Measurements from ENCODE around the gene CCDC148.

The CCDC148 gene
- 0 to 2.4 (median 0) reads per million in 17 experiments for total RNA-seq

GRCh38 chr2:158456309-158457066 lies at the start of gene CCDC148, which contains the start of gene PKP4:
TSS of gene CCDC148 (minus strand) at chr2:158456753. CDS start at chr2:158456439, 314 bp downstream.
TSS of gene PKP4 (plus strand) at chr2:158456952. CDS start at chr2:158533185, 76,233 bp downstream.
- peak; percentile 92 to 96 (median 95) for DNase-seq

GRCh38 chr2:158505448-158505934 lies 48.9 kb upstream of the CCDC148 start:
- DNase-seq = no peak

GRCh38 chr2:158504088-158504487 lies 47.5 kb upstream of the CCDC148 start:
- no peak for DNase-seq

- DNase-seq = no peak
Observed at GRCh38 chr2:158502974-158503373, 46.4 kb upstream of the CCDC148 start.

GRCh38 chr2:158501301-158501700 lies 44.7 kb upstream of the CCDC148 start:
- DNase-seq = no peak

GRCh38 chr2:158500333-158500732 lies 43.8 kb upstream of the CCDC148 start:
- no peak for DNase-seq

- DNase-seq = no peak
Observed at GRCh38 chr2:158499383-158499782, 42.8 kb upstream of the CCDC148 start.

GRCh38 chr2:158498749-158499136 lies 42.2 kb upstream of the CCDC148 start:
- no peak for DNase-seq

- no peak for DNase-seq
Observed at GRCh38 chr2:158498043-158498748, 41.6 kb upstream of the CCDC148 start.

- DNase-seq = no peak
Observed at GRCh38 chr2:158497486-158497885, 40.9 kb upstream of the CCDC148 start.

GRCh38 chr2:158496986-158497385 lies 40.4 kb upstream of the CCDC148 start:
- DNase-seq = no peak

GRCh38 chr2:158495175-158495574 lies 38.6 kb upstream of the CCDC148 start:
- no peak for DNase-seq

GRCh38 chr2:158493458-158493857 lies 36.9 kb upstream of the CCDC148 start:
- DNase-seq = no peak

- DNase-seq = no peak
Observed at GRCh38 chr2:158491072-158491471, 34.5 kb upstream of the CCDC148 start.

GRCh38 chr2:158489366-158490112 lies 33.0 kb upstream of the CCDC148 start:
- peak in 2 of 4 experiments; percentile 9 to 10 for DNase-seq

GRCh38 chr2:158488442-158489216 lies 32.1 kb upstream of the CCDC148 start:
- DNase-seq = no peak

- no peak for DNase-seq
Observed at GRCh38 chr2:158487419-158487818, 30.9 kb upstream of the CCDC148 start.

- peak in 2 of 4 experiments; percentile 10 to 21 for DNase-seq
Observed at GRCh38 chr2:158486970-158487325, 30.4 kb upstream of the CCDC148 start.

- DNase-seq = no peak
Observed at GRCh38 chr2:158486150-158486969, 29.8 kb upstream of the CCDC148 start.

- no peak for DNase-seq
Observed at GRCh38 chr2:158484892-158485556, 28.5 kb upstream of the CCDC148 start.

GRCh38 chr2:158482594-158482993 lies 26.0 kb upstream of the CCDC148 start:
- DNase-seq = peak; percentile 21 to 57 (median 54)
